OCI-LY3 (cell line): Measurements from ENCODE around the gene EPHB6.

ENCODE experiments used
- CTCF ChIP-seq: fragments of 200-600, 300-600 bp; sonication (generic); IDR thresholded peaks from 2 replicates; pipeline ENCODE4 v1.5.1; 2014; ENCODE audit warnings: antibody characterized with exemption, low read length, low read depth
- EZH2phosphoT487 ChIP-seq: fragments of 200-600 bp; shearing (Covaris generic); IDR thresholded peaks from 2 replicates; pipeline ENCODE4 v1.6.1; 2018; ENCODE audit warnings: antibody characterized with exemption, mixed run types, low read depth

- TF ChIP-seq CTCF (no peak), EZH2phosphoT487 (no peak)
Observed at GRCh38 chr7:142857625-142858024, 2.7 kb downstream of the EPHB6 start.
